Measurements from ENCODE around the gene OVCA2. TPM values are rescaled to one million over a fixed set of nuclear protein-coding genes. Genes with fewer than 3 reads are reported as not detected.

The OVCA2 gene
- total and polyA plus RNA-seq, 2 donors (not counting 3 experiments of a cell fraction or from before 2014, with no cell fraction given), result 41.3 to 84.2 TPM

DNA sequence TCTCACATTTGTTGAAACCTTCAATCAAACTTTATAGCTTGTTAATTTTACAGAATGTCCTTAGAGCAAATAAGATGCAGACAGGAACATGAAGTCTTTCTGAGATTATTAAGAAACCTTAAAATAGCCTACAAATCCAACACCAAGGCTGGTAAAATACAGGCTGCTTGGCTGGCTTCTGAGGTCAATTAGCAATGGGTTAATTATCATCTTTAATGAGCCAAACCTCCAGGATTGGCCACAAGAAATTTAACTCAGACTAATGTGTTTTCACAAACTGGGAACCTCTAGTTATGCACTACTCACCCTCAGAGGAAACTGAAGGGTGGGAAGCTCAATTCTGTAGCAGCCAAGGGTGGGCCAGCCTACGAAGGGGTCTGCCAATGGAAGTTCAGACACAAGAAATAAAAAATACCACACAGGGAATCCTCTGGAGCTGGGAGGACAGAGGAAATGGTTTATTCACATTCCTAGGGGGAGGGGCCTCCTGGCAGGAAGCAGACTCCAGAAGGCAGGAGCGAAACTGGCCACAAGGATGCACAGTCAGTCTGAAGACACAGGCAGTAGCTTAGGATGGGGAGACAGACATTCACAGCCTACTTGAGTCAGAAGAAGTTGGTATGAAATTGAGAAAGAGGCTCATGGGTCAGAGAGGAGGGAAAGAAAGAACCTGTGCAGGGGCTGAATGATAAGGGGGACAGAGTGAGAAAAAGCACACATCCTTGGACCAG, 49.1 kb downstream of the OVCA2 start:
- peak overlapping the region; percentile 40 for H3K9ac ChIP-seq (replicated peaks; ENCODE audit: extremely low read depth, insufficient read depth, low read length)
- no TSS peak for BruUV-seq (replicated peaks)
- ChIA-PET CTCF (interaction anchor here (0.6 to 9.2 kb wide), 22 partner anchors 9 to 154 kb away, joined by 3 to 76 read pairs (median 5); partner anchors contain the start of gene HIC1), POLR2A (interaction anchor here (0.6 to 1.1 kb wide), 2 partner anchors 84 to 191 kb away, joined by 4 to 5 read pairs; no protein-coding TSS in a partner anchor)
- H3K9me1 ChIP-seq (replicated peaks; ENCODE audit: control insufficient read depth, extremely low read depth, insufficient read depth, low read length), result no peaks in the 10 kb centered on the region
- FAIRE-seq, result peak; percentile 88
- H3K79me2 ChIP-seq (ENCODE audit: control insufficient read depth, insufficient read depth, low read length), result no peaks in the 10 kb centered on the region
- H3K4me2 ChIP-seq (ENCODE audit: insufficient read depth, low read length), result peak overlapping the region; percentile 46
- peak; percentile 85 for DNase-seq (ENCODE audit: low read depth, low spot score)
- H3K27me3 ChIP-seq (ENCODE audit: control insufficient read depth in 2 of 2, insufficient read depth in 2 of 2, low read length in 2 of 2), result no peaks in the 10 kb centered on the region
- dilution Hi-C loops (cut with MboI; ENCODE audit: extremely low pct_ligation_motif_present, low sequenced_read_pairs), result no loop called here
- no peaks in the 10 kb centered on the region for H3K9me3 ChIP-seq (replicated peaks; ENCODE audit: control insufficient read depth, insufficient read depth, low read length)
- intact Hi-C loops (cut with micrococcal nuclease), result loop anchor here (1.0 kb wide), 2 partner anchors 25 to 84 kb away; no protein-coding TSS in a partner anchor
- TF ChIP-seq, protein P1, sequence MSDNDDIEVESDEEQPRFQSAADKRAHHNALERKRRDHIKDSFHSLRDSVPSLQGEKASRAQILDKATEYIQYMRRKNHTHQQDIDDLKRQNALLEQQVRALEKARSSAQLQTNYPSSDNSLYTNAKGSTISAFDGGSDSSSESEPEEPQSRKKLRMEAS (IDR thresholded peaks at IDR 0.05; ENCODE audit: insufficient read depth, insufficient read length), result no peak
- no peak for TF ChIP-seq GATA2 (IDR thresholded peaks at IDR 0.05; ENCODE audit: insufficient read depth, insufficient read length, low read depth, low read length)
- TF ChIP-seq POLR2AphosphoS5 (IDR thresholded peaks at IDR 0.05; ENCODE audit: insufficient read depth, low read depth, low read length), result peak; percentile 50
- no peak for TF ChIP-seq EZH2 (IDR thresholded peaks at IDR 0.05; ENCODE audit: borderline replicate concordance, low read depth, low read length, severe bottlenecking)
- peak; percentile 46 for TF ChIP-seq POLR2A (IDR thresholded peaks at IDR 0.05; ENCODE audit: low read depth, low read length)
- no peak for TF ChIP-seq MYC (IDR thresholded peaks at IDR 0.05; ENCODE audit: low read depth, low read length)
- TF ChIP-seq, protein P2, sequence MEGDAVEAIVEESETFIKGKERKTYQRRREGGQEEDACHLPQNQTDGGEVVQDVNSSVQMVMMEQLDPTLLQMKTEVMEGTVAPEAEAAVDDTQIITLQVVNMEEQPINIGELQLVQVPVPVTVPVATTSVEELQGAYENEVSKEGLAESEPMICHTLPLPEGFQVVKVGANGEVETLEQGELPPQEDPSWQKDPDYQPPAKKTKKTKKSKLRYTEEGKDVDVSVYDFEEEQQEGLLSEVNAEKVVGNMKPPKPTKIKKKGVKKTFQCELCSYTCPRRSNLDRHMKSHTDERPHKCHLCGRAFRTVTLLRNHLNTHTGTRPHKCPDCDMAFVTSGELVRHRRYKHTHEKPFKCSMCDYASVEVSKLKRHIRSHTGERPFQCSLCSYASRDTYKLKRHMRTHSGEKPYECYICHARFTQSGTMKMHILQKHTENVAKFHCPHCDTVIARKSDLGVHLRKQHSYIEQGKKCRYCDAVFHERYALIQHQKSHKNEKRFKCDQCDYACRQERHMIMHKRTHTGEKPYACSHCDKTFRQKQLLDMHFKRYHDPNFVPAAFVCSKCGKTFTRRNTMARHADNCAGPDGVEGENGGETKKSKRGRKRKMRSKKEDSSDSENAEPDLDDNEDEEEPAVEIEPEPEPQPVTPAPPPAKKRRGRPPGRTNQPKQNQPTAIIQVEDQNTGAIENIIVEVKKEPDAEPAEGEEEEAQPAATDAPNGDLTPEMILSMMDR (IDR thresholded peaks at IDR 0.05; ENCODE audit: extremely low read depth in 1 of 2, insufficient read depth in 1 of 2, low read depth in 1 of 2, low read length in 2 of 2), result peak; percentile 28 to 49
- TF ChIP-seq JUN (IDR thresholded peaks at IDR 0.05; ENCODE audit: borderline replicate concordance, insufficient read depth, insufficient read length, low read depth), result no peak
- H3K4me1 ChIP-seq (ENCODE audit: control insufficient read depth, extremely low read depth, insufficient read depth, low read length), result peaks cover 51% of the 10 kb centered on the region
- peak overlapping the region; percentile 66 for H3K27ac ChIP-seq (ENCODE audit: insufficient read depth, low read depth, low read length)
- H4K20me1 ChIP-seq (replicated peaks; ENCODE audit: control insufficient read depth, extremely low read depth, insufficient read depth, low read length), result no peaks in the 10 kb centered on the region
- H2AFZ ChIP-seq (ENCODE audit: low read depth, low read length), result no peak overlapping the region
- no peaks in the 10 kb centered on the region for H3K36me3 ChIP-seq (ENCODE audit: control insufficient read depth in 2 of 2, extremely low read depth in 1 of 2, insufficient read depth in 2 of 2, low read length in 2 of 2)
- no peak overlapping the region for H3K4me3 ChIP-seq (replicated peaks in 1 of 3; ENCODE audit: insufficient read depth in 1 of 3, low read depth in 1 of 3, low read length in 3 of 3)

Measured in endothelial cell of umbilical vein (primary cell).